GM19324 (cell line): ENCODE measurements around the gene CD274.
"Not testable (repeated sequence)": the region's sequence is repeated elsewhere in the genome, so short reads cannot be mapped to it uniquely, and the experiment has no call there.

ENCODE experiments used
- ATAC-seq: cut with Tn5 transposase; IDR thresholded peaks from one replicate; pipeline ENCODE4 v1.9.1; 2021; ENCODE audit warnings: mild to moderate bottlenecking, moderate library complexity; ENCODE audit not compliant: unreplicated experiment, low FRiP score

Gene CD274

DNA sequence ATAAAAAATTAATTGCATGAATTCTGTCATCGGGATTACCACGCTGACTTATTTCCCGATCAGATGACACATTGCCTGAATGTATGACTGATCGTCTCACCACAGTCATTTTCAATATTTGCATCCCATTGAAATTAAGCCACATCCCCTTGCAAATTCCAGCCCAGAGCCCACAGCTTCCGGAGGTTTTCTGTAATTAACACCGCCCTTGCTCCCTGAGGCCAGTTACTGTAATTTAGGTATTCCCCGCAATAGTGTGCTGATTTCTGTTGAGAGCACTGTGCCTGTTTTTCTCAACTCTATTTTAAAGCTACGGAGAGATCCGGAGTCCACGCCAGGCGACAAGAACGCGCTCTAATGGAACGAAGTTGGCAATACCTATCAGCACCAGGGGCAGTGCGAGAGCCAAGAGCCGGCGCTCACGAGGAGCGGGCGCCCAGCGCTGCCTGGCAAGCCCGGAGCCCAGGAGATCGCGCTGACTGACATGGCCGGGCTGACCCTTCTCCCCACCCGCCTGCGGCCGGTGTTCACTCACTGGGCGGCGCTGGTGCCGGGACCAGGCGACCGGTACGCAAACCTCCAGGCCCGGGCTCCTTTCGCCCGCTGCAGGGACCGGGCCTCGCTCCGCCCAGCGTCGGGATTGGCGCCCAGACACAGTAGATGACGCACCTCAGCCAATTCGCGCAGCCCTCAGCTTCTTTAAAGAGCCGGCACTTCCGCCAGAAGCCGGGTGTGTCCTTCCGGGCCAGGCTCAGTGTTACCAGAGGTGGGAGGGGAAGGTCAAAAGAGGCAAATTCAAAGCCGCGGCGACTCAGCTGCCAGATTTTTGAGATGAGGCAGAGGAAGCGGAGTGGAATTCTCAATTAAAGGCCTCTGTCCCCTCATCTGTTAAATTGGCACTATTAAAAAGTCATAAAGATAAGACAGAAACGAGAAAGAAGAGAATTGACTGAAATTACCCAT is 12.8 kb upstream of the CD274 start, which contains the start of gene PLGRKT:
TSS of gene PLGRKT (minus strand) at position 672 of the 963 bp plus-strand sequence. CDS start 5,948 bp downstream, outside the sequence.
- peak; percentile 92 for ATAC-seq

DNA sequence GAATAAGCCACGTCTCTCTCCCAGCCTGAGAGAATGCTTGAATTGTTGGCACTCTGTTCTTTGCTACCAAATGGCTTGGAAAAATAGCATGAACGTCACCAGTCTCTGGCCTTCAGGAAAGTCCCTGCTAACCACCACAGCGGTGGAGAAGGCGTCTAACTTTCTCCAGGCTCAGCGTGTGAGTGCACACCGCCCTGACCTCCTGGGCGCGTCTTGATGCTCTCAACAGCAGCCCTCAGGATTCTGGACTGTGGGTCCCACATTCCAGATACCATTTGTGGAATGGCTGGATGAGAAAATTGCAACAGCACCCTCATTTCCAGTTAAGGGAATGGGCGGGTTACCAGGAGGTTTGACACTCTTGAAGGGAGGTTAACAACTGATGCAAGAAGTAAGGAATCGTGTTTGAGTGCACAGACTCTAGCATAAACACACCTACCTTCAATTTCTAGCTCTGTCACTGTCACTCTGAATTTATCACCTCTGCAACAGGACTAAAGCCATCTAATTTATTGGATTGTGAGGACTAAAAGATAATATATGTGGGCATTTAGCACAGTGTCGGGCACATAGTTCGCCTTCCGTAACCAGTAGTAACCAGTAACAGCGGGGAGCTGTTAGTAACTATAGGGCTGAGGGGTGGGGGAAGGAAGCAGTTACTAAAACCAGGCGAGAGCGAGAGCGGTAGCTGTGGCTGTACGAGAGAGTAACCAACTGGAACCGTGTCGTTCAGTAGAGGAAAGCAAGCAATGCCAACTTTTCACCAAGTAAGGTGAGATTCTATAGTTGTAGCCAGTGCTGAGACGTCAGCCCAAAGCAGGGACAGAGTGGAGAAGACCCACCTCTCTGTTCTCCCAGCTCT is 11.8 kb upstream of the CD274 start:
- peak; percentile 36 for ATAC-seq

GRCh38 chr9:5440426-5440825 is 9.9 kb upstream of the CD274 start:
- ATAC-seq, result no peak

DNA sequence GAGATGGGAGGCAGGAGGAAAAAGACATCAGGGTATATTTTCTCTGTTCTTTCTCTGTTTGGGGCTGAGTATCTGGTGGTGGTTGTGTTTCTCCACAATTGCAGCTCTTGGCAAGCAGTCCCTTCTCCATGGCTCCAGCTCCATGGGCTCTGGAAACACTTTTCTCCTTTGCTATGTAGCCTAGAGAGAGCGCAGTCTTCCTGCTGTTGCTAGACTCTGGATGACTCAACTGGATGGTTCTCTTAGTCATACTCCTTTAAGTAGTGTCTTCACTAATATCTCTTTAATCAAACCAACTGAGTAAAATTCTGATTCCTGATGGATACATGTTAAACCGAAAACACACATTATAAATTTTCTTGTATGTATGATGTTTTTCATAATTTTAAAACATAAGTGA is 9.3 kb upstream of the CD274 start:
- no peak for ATAC-seq

GRCh38 chr9:5442400-5443011 is 7.8 kb upstream of the CD274 start:
- no peak for ATAC-seq

DNA sequence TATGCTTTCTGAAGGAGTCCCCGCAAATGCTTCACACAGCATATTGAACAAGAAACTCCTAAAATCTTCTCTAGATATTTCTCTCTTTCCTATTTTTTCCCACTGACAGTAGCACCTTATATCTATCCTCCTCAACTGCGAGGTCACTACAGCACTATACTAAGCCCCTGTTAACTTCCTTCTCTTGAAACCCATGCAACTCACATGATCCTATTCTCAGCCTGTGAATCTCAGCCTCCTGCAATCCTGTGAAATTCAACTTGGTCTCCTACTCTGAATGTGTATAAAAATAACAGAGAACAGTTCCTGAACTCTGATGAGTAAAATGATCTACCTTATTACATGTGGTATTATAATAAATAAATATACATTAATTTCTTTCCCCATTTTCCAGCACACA is 6.5 kb upstream of the CD274 start:
- no peak for ATAC-seq

DNA sequence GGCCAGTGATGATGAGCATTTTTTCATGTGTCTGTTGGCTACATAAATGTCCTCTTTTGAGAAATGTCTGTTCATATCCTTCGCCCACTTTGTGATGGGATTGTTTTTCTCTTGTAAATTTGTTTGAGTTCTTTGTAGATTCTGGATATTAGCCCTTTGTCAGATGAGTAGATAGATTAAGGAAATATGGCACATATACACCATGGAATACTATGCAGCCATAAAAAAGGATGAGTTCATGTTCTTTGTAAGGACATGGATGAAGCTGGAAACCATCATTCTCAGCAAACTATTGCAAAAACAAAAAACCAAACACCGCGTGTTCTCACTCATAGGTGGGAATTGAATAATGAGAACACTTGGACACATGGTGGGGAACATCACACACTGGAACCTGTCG is 5.2 kb upstream of the CD274 start:
- ATAC-seq, result not testable (repeated sequence)

DNA sequence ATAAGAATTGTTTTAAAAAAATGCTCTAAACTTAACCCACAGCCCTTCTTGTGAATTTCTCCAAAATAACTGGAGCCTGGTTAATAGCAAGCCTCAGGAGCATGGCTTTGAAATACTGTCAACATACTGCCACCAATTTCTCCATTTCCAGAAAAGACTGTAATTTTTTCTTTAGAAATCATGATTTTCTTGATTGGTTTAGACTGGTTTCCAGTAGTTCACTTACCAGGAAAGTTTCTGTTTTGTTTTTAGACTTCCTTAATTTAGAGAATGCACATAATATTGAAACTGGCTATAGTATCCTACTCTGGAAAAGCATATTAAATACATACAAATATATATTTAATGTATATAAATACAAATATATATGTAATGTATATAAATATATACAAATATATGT is 4.5 kb upstream of the CD274 start:
- ATAC-seq, result no peak

- ATAC-seq, result no peak
Observed at GRCh38 chr9:5446451-5447236, 3.7 kb upstream of the CD274 start.

DNA sequence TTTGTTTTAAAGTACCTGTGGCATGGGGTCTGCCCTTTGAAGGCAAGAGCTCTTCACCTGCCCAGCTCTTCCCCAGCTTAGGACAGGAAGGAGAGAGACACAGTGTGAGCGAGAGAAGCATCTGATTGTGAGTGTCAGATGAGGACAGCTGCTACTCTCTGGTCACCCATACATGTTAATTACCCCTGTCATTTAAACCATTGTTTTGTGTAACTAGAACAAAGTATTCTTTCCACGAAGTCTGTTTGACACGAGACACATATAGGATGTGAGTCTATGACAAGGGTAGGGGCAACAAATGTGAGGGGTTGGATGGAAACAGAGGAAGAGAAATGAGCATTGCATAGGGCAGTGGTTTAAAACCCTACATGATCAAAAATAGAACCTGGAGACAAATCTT is 3.0 kb upstream of the CD274 start:
- no peak for ATAC-seq

- ATAC-seq, result no peak
Observed at GRCh38 chr9:5448016-5448415, 2.3 kb upstream of the CD274 start.

GRCh38 chr9:5448461-5449435 is 1.6 kb upstream of the CD274 start:
- ATAC-seq, result no peak

GRCh38 chr9:5449521-5450358 is 602 bp upstream of the CD274 start:
- no peak for ATAC-seq

GRCh38 chr9:5452286-5452609 is 1.9 kb downstream of the CD274 start:
- no peak for ATAC-seq

DNA sequence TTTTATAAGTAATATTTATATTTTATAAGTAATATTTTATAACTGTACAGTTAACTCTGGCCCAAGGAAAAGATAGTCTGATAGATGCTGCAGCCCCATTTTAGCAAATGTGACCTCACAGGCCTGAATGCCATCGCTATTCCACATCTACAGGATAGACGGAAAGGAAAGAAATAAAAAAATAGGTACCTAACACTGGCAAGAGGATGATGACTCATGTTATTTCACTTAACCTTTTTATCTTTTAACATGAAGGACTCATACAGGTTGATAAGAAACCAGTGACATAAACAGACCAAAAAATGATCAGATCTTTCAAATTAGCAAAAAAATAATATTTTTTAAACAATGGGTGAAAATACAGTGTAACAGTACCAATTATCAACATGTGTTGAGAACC is 2.7 kb downstream of the CD274 start:
- ATAC-seq, result no peak

GRCh38 chr9:5453673-5454072 is 3.3 kb downstream of the CD274 start:
- ATAC-seq, result no peak

DNA sequence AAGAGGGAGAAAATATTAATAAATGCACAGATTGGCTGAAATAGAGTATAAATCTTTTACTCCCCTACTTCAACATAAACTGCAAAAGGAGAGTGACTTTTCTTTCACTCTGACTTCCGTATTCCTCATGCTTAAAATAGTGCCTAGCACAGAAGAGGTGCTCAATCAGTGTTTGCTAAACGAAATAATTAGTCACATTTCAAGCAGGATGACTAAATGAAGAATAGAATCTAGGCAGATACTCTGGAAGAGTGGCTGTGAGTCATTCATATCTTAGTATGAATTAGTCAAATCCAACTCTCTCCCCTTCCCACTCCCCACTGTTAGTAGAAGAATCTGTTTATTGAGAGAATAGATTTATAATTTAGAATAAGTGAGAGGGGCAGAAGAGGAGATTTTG is 4.8 kb downstream of the CD274 start:
- no peak for ATAC-seq

- peak; percentile 43 for ATAC-seq
Observed at GRCh38 chr9:5459289-5459829, 9.0 kb downstream of the CD274 start.
